Neural progenitor cell (in vitro differentiated cells): Measurements from ENCODE around the gene TMEM175.

Source experiments
- CTCF ChIP-seq: fragments of 200-600 bp; sonication (generic); IDR thresholded peaks from 2 replicates; pipeline ENCODE4 v1.5.1; 2017; ENCODE audit warnings: antibody characterized with exemption, mild to moderate bottlenecking
- EZH2 ChIP-seq: fragments of 200-600 bp; sonication (generic); IDR thresholded peaks from 2 replicates; pipeline ENCODE4 v1.6.1; 2017; ENCODE audit warnings: antibody characterized with exemption, mild to moderate bottlenecking, moderate library complexity

GRCh38 chr4:889516-889915 is 42.7 kb upstream of the TMEM175 start:
- no peak for TF ChIP-seq CTCF
- no peak for TF ChIP-seq EZH2
